GM18502 (cell line): ENCODE data around the gene KRT78.

Source experiments
- ATAC-seq: cut with Tn5 transposase; IDR thresholded peaks from one replicate; pipeline ENCODE4 v1.9.1; 2021; ENCODE audit warnings: mild to moderate bottlenecking; ENCODE audit not compliant: unreplicated experiment, poor library complexity

The KRT78 gene

GRCh38 chr12:52814710-52815155 lies 34.1 kb downstream of the KRT78 start:
- ATAC-seq, result no peak

- ATAC-seq, result no peak
These were observed 34.7 kb downstream of the KRT78 start, which contains the start of gene KRT4 for GRCh38 chr12:52813885-52814709. Gene KRT4, minus strand, starts transcription at chr12:52814116. Its CDS starts 58 bp downstream, at chr12:52814058.

GRCh38 chr12:52813203-52813819 lies 35.5 kb downstream of the KRT78 start:
- ATAC-seq, result no peak

GRCh38 chr12:52812749-52813148 lies 36.0 kb downstream of the KRT78 start:
- no peak for ATAC-seq

- no peak for ATAC-seq
These were observed 36.8 kb downstream of the KRT78 start for GRCh38 chr12:52812073-52812400.

- no peak for ATAC-seq
These were observed 37.4 kb downstream of the KRT78 start for GRCh38 chr12:52811191-52812072.

- ATAC-seq, result no peak
These were observed 38.2 kb downstream of the KRT78 start for GRCh38 chr12:52810554-52810953.

- ATAC-seq, result no peak
These were observed 39.6 kb downstream of the KRT78 start for GRCh38 chr12:52809166-52809565.

- ATAC-seq, result no peak
These were observed 40.1 kb downstream of the KRT78 start for GRCh38 chr12:52808573-52809160.

GRCh38 chr12:52807544-52808470 lies 41.0 kb downstream of the KRT78 start:
- no peak for ATAC-seq

- no peak for ATAC-seq
These were observed 41.8 kb downstream of the KRT78 start for GRCh38 chr12:52806821-52807543.

GRCh38 chr12:52806169-52806811 lies 42.5 kb downstream of the KRT78 start:
- ATAC-seq, result no peak

GRCh38 chr12:52805739-52806138 lies 43.1 kb downstream of the KRT78 start:
- ATAC-seq, result no peak

- no peak for ATAC-seq
These were observed 43.8 kb downstream of the KRT78 start for GRCh38 chr12:52805000-52805399.

GRCh38 chr12:52802442-52802841 lies 46.4 kb downstream of the KRT78 start:
- no peak for ATAC-seq

GRCh38 chr12:52801773-52802172 lies 47.0 kb downstream of the KRT78 start:
- ATAC-seq, result no peak

GRCh38 chr12:52800259-52800917 lies 48.4 kb downstream of the KRT78 start:
- ATAC-seq, result no peak
